Activated T-cell treated with anti-CD3 and anti-CD28 coated beads, Interleukin-2, amount 50 U/mL, for 24 hours (primary cell): ENCODE data around the gene WNT11.

Source experiments
- DNase-seq: peaks from one replicate; pipeline ENCODE4 v3.0.0-alpha.2; 2020
- H3K27ac Mint-ChIP-seq: 2 replicates; pipeline ENCODE4 v1.8.0; 2020; ENCODE audit warnings: mild to moderate bottlenecking, mixed read lengths
- H3K27me3 Mint-ChIP-seq: 2 replicates; pipeline ENCODE4 v1.8.0; 2020; ENCODE audit warnings: mixed read lengths
- H3K36me3 Mint-ChIP-seq: 2 replicates; pipeline ENCODE4 v1.8.0; 2020; ENCODE audit warnings: low read depth, mixed read lengths
- H3K4me1 Mint-ChIP-seq: 2 replicates; pipeline ENCODE4 v1.8.0; 2020; ENCODE audit warnings: low read depth, mixed read lengths
- H3K4me3 Mint-ChIP-seq: 2 replicates; pipeline ENCODE4 v1.8.0; 2020; ENCODE audit warnings: mild to moderate bottlenecking, moderate library complexity, mixed read lengths
- H3K9me3 Mint-ChIP-seq: 2 replicates; pipeline ENCODE4 v1.8.0; 2020; ENCODE audit warnings: mixed read lengths

Gene WNT11

GRCh38 chr11:76169473-76169896 lies 36.8 kb downstream of the WNT11 start:
- Mint-ChIP-seq H3K27ac (no peak overlapping the region), H3K36me3 (no peaks in the 10 kb centered on the region), H3K4me1 (peaks cover 11% of the 10 kb centered on the region), H3K27me3 (peaks cover 6% of the 10 kb centered on the region), H3K4me3 (no peak overlapping the region), H3K9me3 (no peaks in the 10 kb centered on the region)
- no peak for DNase-seq

- H3K4me1 Mint-ChIP-seq = peaks cover 8% of the 10 kb centered on the region
- H3K4me3 Mint-ChIP-seq = no peak overlapping the region
- no peaks in the 10 kb centered on the region for H3K9me3 Mint-ChIP-seq
- H3K27me3 Mint-ChIP-seq = peaks cover 6% of the 10 kb centered on the region
- H3K36me3 Mint-ChIP-seq = no peaks in the 10 kb centered on the region
- no peak for DNase-seq
- H3K27ac Mint-ChIP-seq = no peak overlapping the region
Observed at GRCh38 chr11:76167590-76167989, 38.7 kb downstream of the WNT11 start.

GRCh38 chr11:76166314-76166713 lies 40.0 kb downstream of the WNT11 start:
- Mint-ChIP-seq H3K36me3 (no peaks in the 10 kb centered on the region), H3K4me1 (peaks cover 8% of the 10 kb centered on the region), H3K27me3 (peaks cover 6% of the 10 kb centered on the region), H3K9me3 (no peaks in the 10 kb centered on the region), H3K4me3 (no peak overlapping the region), H3K27ac (no peak overlapping the region)
- no peak for DNase-seq

- DNase-seq = no peak
- no peak overlapping the region for H3K4me3 Mint-ChIP-seq
- H3K9me3 Mint-ChIP-seq = no peaks in the 10 kb centered on the region
- no peaks in the 10 kb centered on the region for H3K36me3 Mint-ChIP-seq
- peaks cover 8% of the 10 kb centered on the region for H3K4me1 Mint-ChIP-seq
- peaks cover 6% of the 10 kb centered on the region for H3K27me3 Mint-ChIP-seq
- H3K27ac Mint-ChIP-seq = no peak overlapping the region
Observed at GRCh38 chr11:76164861-76165751, 41.2 kb downstream of the WNT11 start.

- peaks cover 6% of the 10 kb centered on the region for H3K27me3 Mint-ChIP-seq
- no peak for DNase-seq
- no peaks in the 10 kb centered on the region for H3K9me3 Mint-ChIP-seq
- H3K4me3 Mint-ChIP-seq = no peak overlapping the region
- H3K4me1 Mint-ChIP-seq = peaks cover 8% of the 10 kb centered on the region
- H3K36me3 Mint-ChIP-seq = no peaks in the 10 kb centered on the region
- no peak overlapping the region for H3K27ac Mint-ChIP-seq
Observed at GRCh38 chr11:76164081-76164480, 42.2 kb downstream of the WNT11 start.

- no peak for DNase-seq
- peaks cover 8% of the 10 kb centered on the region for H3K4me1 Mint-ChIP-seq
- H3K27me3 Mint-ChIP-seq = peaks cover 3% of the 10 kb centered on the region
- no peak overlapping the region for H3K4me3 Mint-ChIP-seq
- no peak overlapping the region for H3K27ac Mint-ChIP-seq
- H3K9me3 Mint-ChIP-seq = no peaks in the 10 kb centered on the region
- no peaks in the 10 kb centered on the region for H3K36me3 Mint-ChIP-seq
Observed at GRCh38 chr11:76163289-76163880, 42.9 kb downstream of the WNT11 start.

GRCh38 chr11:76162336-76163288 lies 43.7 kb downstream of the WNT11 start:
- H3K4me1 Mint-ChIP-seq = peaks cover 8% of the 10 kb centered on the region
- no peak for DNase-seq
- no peak overlapping the region for H3K4me3 Mint-ChIP-seq
- no peaks in the 10 kb centered on the region for H3K27me3 Mint-ChIP-seq
- no peak overlapping the region for H3K27ac Mint-ChIP-seq
- no peaks in the 10 kb centered on the region for H3K36me3 Mint-ChIP-seq
- no peaks in the 10 kb centered on the region for H3K9me3 Mint-ChIP-seq

GRCh38 chr11:76161261-76161961 lies 44.9 kb downstream of the WNT11 start:
- no peak for DNase-seq
- Mint-ChIP-seq H3K9me3 (no peaks in the 10 kb centered on the region), H3K27ac (no peak overlapping the region), H3K36me3 (no peaks in the 10 kb centered on the region), H3K4me1 (peaks cover 4% of the 10 kb centered on the region), H3K4me3 (no peak overlapping the region), H3K27me3 (peaks cover 2% of the 10 kb centered on the region)

GRCh38 chr11:76160856-76161255 lies 45.4 kb downstream of the WNT11 start:
- peaks cover 5% of the 10 kb centered on the region for H3K27me3 Mint-ChIP-seq
- no peaks in the 10 kb centered on the region for H3K9me3 Mint-ChIP-seq
- H3K27ac Mint-ChIP-seq = no peak overlapping the region
- no peak overlapping the region for H3K4me3 Mint-ChIP-seq
- no peak for DNase-seq
- no peaks in the 10 kb centered on the region for H3K4me1 Mint-ChIP-seq
- H3K36me3 Mint-ChIP-seq = no peaks in the 10 kb centered on the region

GRCh38 chr11:76159983-76160661 lies 46.2 kb downstream of the WNT11 start:
- Mint-ChIP-seq H3K9me3 (no peaks in the 10 kb centered on the region), H3K36me3 (no peaks in the 10 kb centered on the region), H3K4me1 (no peaks in the 10 kb centered on the region), H3K27me3 (peaks cover 5% of the 10 kb centered on the region), H3K27ac (no peak overlapping the region), H3K4me3 (no peak overlapping the region)
- DNase-seq = no peak

GRCh38 chr11:76159303-76159937 lies 46.9 kb downstream of the WNT11 start:
- Mint-ChIP-seq H3K4me1 (no peaks in the 10 kb centered on the region), H3K27me3 (peaks cover 5% of the 10 kb centered on the region), H3K36me3 (no peaks in the 10 kb centered on the region), H3K27ac (no peak overlapping the region), H3K9me3 (no peaks in the 10 kb centered on the region), H3K4me3 (no peak overlapping the region)
- DNase-seq = no peak

GRCh38 chr11:76158394-76159302 lies 47.7 kb downstream of the WNT11 start:
- Mint-ChIP-seq H3K36me3 (no peaks in the 10 kb centered on the region), H3K27ac (no peak overlapping the region), H3K27me3 (peaks cover 8% of the 10 kb centered on the region), H3K9me3 (no peaks in the 10 kb centered on the region), H3K4me3 (no peak overlapping the region), H3K4me1 (no peaks in the 10 kb centered on the region)
- DNase-seq = no peak
